Right kidney (tissue), 1 donor: ENCODE data around the gene SUSD5.
"Not testable (repeated sequence)": the region's sequence is repeated elsewhere in the genome, so short reads cannot be mapped to it uniquely, and the experiment has no call there.

ENCODE experiments used
- DNase-seq: peaks from one replicate; pipeline ENCODE4 v3.0.0-alpha.2; 2016

The SUSD5 gene

DNA sequence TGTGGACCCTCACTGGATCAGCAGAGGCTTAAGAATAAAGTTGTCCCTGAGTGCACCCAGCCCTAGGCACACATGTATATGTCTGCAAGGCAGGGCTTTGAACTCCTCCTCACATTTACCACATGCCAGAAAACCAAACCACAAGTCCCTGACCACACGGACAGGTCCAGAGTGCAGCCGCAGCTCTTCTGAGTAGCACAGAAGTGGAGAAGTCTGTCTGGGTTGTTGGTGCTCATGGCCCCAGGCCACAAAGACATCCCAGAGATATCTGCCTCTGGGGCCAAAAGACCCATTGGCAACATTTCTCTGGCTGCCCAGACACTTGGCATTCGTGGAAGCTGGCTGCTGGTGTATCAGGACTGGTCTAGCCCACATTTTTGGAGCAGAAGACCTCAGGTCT lies 17.4 kb downstream of the SUSD5 start:
- no peak for DNase-seq

DNA sequence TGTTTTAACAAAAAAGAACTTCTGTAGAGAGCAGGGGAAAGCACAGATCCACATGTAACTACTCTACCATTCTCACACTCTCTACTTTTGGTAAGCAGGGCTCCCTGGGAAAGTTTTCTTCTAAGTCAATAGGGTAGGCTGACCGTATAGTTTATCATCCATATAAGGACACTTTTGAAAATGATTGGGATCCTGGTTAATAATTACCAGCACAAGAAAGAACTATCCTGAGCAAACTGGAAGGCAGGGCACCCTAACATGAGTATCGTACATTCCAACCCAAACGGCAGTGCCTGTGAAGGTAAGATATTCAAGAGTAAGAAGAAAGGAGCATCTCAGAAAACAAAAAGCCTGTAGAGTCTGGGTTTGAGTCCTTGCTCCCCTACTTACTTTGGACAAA lies 22.1 kb downstream of the SUSD5 start:
- DNase-seq = no peak

DNA sequence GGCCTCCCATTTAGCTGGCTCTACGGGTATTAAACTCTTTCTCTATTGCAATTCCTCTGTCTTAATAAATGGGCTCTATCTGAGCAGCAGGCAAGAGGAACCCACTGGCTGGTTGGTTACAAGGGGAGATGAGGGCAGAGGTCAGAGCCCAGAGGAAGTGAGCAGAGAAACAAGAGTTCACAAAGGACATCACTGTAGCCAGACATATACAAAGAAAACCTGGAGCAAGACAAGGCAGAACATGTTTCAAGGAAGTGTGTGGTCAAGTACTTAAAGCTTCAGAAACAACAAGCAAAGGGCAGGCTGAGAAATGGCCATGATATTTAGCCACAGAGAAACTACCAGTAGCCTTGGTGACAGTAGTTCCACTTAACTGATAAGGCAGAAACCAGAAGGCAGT lies 24.3 kb downstream of the SUSD5 start:
- DNase-seq = no peak

DNA sequence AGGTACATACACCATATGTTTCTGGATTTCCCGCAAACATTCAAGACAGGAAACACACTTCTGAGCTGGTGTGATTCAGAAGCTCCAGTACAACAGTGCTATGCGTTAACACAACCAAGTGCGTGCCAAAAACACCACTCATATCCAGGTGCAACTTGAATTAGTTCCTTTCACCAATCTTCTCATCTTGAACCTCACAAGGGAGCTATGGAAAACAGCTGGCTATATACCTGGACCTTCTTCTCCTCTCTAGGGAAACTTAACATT lies 31.3 kb downstream of the SUSD5 start:
- no peak for DNase-seq

DNA sequence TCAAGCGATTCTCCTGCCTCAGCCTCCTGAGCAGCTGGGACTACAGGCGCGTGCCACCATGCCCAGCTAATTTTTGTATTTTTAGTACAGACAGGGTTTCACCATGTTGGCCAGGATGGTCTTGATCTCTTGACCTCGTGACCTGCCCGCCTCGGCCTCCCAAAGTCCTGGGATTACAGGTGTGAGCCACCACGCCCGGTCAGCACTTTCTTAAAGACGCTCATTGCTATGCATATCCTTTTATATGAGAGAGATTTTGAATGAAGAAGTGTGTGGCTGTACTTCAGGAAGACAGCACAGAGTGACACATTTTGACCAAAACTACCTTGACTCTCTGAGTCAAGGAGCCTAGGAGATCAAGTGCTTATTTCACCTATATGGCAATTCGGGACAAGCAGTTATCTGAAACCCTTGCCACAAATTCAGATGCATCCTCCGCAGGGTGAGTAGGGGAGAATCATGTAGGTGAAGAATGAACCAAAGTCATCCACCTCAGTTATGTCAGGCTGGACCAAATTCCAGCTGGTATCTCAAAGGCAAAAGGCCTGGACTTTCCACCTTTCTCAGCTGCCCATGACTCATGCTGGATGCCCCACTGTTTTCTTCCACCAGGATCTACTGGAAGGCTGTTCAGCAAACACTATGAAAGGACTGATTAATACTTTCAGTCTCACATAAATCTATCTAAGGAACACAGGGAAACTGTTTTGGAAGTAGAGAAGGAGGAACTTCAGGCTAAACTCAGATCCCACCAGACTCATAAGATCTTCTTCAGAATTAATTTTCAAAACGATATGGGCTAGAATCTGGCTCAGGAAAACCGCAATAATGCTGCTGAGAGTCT lies 31.9 kb downstream of the SUSD5 start:
- no peak for DNase-seq

DNA sequence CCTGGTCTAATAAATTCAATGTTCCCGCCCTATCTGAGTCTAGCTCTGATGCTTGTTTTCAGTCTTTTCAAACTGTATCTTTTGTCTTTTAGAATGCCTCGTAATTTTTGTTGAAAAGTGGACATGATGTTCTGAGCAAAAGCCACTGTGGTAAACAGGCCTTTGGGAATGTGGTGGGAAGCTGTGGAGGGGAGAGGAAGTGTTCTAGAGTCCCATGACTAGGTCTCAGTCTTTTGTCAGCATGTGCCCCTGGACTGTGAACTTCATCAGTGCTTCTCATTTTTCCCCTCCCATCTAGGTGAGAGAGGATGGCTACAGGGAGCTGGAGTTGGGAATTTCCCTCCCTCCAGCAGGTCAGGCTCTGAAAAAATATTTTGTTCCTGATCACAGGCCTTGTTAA lies 33.7 kb downstream of the SUSD5 start:
- DNase-seq = no peak

DNA sequence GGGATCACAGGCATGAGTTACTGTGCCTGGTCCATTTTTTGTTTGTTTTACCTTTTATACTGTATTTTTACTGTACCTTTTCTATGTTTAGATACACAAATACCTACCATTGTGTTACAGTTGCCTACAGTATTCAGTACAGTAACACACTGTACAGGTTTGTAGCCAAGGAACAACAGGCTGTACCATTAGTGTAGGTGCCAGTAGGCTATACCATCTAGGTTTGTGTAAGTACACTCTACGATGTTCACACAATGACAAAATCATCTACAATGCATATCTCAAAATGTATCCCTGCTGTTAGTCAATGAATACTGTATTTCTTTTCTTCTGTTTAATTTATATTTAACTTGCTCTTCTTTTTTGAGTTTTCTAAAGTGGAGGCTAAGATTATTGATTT lies 37.0 kb downstream of the SUSD5 start:
- DNase-seq = not testable (repeated sequence)

DNA sequence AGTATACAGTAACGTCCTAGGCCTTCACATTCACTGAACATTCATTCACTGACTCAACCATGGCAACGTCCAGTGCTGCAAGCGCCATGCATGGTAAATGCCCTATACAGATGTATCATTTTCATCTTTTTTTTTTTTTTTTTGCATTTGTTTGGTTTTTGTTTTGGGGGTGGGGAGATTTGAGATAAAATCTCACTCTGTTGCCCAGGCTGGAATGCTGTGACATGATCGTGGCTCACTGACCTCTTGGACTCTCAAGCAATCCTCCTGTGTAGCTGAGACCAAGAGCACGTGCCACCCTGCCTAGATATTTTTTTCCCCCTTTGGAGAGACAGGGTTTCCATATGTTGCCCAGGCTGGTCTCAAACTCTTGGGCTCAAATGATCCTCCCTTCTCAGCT lies 37.4 kb downstream of the SUSD5 start:
- no peak for DNase-seq

DNA sequence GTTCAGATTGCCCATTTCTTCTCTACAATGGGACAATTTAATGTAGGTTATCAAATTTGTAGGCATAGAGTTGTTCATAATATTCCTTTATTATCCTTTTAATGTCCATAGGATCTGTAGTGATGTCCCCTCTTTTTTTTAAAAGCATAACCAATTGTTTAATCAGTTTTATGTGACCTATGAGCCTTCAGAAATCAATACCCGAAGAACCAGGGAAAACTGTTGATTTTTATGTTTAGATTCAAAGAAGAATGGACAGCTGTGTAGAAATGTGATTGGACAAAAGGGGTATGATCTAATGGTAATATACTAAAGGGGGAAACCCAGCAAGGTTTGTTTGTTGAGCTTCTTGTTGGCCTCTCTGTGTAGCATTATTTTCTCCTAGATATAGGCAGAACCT lies 39.5 kb downstream of the SUSD5 start:
- no peak for DNase-seq

DNA sequence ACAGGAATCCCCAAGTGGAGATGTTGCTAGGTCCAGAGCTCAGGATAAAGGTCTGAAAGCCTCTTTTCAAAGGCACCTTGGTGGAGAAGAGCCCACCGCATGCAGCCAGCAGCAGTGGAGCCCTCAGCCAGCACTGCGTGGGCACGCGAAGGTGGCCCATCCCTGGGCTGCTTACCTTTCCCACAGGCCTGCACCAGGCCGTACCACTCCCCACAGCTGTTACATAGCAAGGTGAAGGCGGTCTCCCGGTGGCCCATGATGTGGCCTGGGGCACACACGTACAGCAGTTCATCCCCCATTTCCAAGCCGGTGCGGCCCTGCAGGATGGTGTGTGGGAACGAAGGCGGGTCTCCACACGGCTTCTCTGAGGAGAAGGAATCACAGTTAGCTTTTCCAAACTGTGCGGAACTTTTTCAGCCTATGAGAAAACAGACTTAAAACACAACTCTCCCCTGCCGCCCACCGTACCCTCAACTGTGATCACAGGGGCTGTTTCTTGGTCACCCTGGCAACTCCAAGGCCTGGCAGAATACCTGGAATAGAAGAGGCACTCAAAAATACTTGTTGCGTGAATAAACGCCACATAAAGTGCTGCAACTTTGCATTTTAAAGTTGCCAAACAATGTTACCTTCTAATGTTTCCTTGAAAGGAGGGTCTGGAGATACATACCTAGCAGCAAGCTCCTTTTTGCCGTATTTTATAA lies 43.7 kb downstream of the SUSD5 start:
- no peak for DNase-seq

DNA sequence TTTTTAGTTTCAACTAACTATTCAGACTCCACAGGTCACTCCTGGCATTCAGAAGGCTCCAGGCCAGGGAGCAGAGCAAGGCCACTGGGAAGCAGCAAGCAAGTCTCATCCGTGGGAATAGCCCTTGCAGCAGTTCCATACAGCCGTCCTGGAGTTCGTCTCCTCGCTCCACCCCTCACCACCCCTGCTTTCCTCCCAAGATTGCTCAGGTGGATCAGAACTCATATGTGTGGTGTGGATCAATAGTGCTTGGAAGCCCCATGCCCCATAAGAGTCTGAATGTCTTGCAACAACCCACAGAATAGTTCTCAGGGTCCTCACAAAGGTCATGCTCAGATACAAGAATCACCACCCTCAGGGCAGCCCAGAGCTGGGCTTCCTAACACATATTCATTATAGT lies 44.5 kb downstream of the SUSD5 start:
- DNase-seq = no peak

DNA sequence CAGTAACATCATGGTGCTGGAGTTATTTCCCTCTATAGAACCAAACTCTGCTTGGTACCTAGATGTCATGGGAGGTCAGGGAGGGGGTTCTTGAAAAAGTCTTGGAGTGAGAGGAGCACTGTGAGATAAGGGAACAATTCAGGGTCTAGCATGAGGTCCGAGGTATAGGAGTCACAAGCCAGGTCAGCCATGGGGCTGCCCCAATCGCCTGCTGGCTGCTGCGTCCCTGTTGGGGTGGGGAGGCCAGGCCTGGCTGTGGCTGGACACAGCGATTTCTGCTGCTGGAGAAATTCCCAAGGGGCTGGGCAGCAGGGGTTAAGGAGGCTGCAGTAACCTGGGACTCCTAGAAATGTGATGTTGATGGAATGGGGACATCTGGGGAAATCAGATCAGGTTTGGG lies 44.9 kb downstream of the SUSD5 start:
- no peak for DNase-seq

DNA sequence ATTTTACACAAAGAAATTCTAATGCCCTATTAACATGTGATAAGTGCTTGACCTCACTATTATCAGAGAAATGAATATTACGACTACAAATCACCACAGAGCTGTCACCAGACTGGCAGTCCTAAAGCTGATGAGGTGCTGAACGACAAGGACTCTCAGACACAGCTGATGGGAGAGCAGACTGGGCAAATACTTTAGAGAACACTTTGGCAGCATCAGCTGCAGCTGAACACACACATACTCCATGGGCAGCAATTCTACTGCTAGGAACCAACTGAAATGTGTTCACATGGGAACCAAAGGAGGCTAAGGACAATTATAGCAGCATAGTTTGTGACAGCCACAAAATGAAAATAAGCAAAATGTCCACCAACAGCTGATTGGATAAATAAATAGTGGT lies 45.5 kb downstream of the SUSD5 start:
- DNase-seq = no peak

DNA sequence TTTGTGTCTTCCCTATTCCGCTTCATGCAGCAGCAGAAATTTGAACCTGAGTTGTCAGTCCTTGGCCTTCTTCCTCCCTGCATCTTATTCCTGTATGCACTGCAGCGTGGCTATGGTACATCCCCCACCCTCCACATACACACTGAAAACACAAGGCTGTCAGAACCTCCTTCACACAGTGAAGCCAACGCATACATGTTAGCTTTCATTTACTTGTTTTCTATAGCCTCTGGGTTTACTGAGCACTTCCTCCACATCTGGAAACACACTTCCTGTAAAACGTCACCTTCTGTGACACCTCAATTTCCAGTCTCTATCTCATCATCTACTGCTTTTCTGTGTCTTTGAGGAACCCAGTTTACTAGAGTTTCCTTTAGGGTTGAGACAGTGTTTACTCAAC lies 47.0 kb downstream of the SUSD5 start:
- no peak for DNase-seq

DNA sequence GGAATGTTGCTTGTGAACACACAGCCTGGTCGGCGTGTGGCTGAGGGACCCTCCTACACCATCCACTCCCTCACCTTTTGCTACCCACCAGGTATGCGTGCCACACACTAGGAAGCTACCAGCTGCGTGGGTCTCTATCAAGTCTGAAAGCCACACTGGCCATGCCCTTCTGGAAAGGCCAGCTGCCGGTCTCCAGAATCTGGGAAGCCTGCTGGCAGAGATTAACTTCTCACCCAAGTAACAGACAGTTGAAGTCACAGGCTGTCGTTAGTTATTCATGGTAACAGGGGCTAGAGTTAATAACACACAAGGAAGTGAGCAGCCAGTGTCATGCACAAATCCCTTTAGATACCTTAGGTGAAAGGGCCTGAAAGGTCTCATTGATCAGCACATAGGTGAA lies 48.1 kb downstream of the SUSD5 start:
- DNase-seq = no peak

DNA sequence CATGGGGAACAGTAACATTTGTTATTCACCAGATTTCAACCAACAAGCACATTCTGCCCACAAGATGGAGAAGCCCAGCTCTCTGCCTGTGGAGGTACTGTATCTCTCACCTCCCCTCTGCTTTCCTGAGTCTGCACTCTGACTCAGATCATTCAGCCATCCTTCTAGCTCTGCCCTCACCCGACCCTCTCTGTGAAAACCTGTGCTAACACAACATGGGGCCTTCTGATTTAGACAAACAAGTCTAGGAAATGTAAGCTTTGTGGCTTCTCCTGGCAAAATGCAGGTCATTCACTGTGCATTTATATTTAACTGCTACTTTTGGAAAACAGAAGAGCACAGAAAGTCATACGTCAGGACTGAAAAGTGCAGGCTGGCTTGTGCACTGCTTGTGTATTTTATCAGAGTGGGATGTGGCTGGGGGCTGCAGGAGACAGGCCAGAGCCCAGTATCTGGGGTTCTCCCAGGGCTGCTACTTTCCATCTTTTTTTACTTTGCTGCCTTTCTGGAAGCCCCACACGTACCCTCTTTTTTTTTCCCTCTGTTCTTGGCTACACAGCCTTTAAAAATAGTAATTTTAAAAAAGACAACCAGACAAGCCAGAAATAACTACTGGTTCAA lies 50.8 kb downstream of the SUSD5 start:
- no peak for DNase-seq

DNA sequence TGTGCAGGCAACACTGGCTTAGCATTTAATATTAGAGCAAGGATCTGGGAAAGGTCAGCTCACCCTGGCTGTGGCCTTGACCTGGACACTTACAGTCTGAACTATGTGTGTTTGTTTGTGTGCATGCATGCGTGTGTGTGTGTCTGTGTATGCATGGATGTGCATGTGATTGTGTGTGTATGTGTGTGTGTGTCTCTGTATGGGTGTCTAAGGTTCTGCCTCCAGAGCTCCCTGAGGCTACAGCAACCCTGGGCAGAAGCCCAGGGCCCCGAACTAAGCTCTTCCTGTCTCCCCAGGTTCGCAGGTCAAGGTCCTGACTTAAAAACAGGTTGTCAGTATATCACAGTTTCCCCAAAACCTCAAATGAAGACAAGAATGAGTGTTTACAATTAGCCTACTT lies 51.3 kb downstream of the SUSD5 start:
- DNase-seq = no peak

DNA sequence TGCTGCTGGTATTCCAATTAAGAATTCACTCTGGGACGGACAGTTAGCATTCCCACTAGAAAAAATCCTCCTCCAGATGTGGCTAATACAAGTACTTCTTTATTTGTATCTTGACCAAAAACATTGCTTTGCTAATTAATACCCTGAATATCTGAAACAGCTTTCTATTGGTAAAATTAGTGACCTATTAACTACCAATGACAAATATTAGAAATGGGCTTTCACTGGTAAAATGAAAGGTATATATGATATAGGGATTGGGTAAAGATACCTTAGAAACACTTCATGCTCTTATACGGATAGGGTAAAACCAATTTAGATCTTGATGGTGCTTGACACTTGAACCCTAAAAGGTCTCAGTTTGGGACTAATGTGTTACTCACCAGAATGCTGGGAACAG lies 52.5 kb downstream of the SUSD5 start:
- DNase-seq = no peak

DNA sequence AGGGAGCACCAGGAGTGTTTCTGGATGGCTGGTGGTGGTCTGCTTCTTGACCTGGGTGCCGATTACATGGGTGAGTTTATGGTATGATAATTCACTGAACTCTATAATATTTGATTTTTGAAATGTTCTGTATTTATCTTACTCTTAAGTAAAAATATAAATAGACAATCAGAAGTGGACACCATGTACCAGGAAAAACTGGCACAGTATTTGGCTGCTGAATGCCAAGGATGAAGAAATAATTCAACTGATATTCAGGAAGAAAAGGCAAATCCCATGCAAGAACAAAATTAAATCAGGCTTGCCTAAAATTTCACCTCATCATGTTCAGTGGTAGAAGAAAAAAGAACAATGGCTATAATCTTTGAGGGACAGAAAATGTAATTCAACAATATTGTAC lies 53.2 kb downstream of the SUSD5 start:
- no peak for DNase-seq

DNA sequence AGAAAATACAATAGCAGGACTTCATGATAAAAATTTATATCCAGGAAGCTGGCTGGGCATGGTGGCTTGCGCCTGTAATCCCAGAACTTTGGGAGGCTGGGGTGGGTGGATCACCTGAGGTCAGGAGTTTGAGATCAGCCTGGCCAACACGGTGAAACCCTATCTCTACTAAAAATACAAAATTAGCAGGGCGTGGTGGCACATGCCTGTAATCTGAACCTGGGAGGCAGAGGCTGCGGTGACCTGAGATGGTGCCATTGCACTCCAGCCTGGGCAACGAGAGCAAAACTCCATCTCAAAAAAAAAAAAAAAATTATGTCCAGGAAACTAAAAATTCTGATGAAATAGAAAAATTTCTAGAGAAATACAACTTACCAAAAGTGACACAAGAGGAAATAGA lies 56.0 kb downstream of the SUSD5 start:
- DNase-seq = not testable (repeated sequence)

DNA sequence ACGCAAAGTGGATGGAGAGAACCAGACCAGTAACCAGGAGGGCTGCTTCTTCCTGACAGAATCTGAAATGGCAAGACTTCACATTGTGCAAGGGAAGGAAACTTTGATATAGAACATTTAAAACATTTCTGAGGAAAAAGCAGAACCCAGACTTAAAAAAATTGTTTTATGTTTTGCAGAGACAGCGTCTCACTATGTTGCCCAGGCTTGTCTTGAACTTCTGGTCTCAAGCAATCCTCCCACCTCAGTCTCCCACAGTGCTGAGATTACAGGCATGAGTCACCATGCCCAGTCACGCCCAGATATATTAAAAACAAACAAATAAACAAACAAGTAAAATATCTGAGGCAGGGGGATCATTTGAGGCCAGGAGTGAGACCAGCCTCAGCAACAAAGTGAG lies 58.6 kb downstream of the SUSD5 start:
- DNase-seq = no peak

DNA sequence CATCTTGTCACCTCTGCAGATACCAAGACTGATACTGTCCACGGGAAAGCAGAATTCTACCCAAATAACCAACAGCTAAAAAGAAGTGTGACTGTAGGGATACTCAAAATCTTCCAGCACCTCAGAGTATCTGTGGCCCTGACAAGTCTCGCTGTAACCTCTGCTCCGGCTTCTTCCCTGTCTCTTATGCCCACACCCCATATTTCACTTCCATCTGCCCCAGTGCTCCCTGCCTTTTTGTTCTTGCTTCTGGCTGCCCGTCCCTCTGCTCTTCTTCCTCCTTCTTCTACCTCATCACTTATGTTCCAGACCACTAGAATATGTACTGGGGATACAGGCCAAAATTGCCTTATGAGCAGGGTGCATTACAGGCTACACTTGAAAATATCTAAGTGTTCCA lies 59.4 kb downstream of the SUSD5 start:
- DNase-seq = no peak

DNA sequence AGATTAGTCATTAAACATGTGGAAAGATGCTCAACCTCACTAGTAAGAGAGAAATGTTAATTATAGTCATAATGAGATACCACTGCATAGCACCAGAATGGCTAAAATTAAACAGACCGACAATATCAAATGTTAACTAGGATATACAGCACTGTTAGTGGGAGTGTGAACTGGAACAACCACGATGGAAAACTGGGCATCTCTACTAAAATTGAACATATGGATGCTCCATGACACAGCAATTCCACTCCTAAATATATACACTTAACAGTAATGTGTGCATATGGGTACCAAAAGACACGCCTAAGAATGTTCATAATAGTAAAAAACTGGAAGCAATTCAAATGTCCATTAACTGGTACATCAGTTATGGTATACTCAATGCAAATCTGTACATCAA lies 63.3 kb downstream of the SUSD5 start:
- no peak for DNase-seq

DNA sequence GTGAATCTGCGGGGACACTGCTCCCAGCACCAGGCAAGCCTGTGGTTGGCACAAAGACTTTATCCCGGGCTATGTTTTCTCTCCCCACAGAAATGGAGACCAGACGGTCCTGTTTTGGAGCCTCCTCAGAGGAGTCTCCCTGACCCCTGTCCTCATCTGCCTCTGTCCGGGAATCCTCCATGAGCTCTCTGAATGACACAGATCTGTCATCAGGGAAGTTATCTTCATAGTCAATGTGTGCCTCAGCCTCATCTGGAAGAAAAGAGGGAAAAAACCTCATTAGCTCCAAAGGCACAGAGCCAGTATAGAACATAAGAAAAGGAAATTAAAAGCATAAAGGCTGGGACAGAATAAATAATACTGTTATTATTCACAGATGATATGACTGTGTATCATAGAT lies 64.8 kb downstream of the SUSD5 start:
- no peak for DNase-seq
